ENCODE results near the gene BTD.

Gene BTD

GRCh38 chr3:15636028-15636709 is 34.6 kb downstream of the BTD start:
- no peak for DNase-seq (ENCODE audit: low spot score)

DNA sequence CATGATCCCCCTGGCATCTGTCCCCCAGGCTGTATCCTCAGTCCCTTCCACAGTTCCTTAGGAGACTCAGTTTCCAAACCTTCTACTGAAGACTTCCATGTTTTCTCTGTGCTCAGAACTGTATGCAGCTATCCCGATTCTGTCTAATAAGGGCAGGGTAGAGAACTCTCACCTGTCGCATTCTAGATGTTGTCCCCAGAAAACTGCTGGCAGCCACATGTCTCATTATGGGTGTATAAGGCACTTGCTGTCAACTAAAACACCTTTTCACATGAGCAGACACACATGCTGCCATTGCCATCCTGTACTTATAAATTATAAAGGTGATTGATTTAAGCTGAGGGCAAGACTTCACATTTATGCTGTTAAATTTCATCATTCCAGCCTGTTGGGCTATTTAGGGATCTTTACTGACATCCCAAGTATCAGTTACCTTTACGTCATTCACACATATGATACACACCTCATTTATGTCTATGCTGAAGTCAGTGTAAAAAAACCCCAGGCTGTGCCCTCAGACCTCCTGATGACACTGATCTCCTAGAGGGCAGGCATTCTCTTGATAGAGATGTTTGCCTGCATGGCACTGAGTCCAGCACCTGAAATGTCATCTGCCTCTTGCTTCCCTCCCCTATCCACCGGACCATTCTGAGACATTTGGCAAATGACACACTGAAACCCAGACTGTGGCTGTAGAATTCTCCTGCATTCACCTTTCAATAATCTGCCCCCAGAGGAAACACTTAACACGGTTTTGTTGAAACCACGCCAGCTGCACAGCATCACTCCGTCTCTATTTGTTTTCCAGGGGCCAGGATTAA is 35.8 kb downstream of the BTD start:
- no peak for DNase-seq (ENCODE audit: low spot score)

DNA sequence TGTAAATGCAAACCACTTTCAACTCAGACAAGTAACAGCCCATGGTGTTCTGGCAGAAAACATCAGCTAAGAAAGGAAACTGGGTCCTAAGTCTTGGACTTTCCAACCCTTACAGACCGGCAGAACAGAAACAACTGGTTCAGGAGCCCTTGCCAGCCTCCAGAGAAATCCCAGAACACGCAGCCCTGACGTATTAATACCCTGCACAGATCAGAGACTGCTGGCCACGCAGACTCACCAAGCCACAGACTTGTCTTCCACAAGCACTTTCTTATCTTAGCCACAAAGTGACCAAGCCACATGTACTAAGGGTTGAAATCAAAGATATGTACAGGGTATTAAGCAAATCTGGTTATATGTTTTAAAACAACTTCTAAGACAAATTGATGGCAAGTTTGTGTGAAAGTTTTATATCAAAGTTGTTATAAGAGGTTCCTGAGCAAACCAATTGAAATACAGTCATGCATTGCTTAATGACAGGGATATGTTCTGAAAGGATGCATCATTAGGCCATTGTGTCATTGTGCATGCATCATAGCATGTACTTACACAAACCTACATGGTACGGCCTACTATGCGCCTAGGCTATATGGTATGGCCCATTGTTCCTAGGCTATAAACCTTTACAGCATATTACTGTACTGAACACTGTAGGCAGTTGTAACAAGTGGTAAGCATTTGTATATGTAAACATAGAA is 36.8 kb downstream of the BTD start:
- DNase-seq (ENCODE audit: low spot score) = no peak

- DNase-seq (ENCODE audit: low spot score) = no peak
Observed at GRCh38 chr3:15638891-15639262, 37.3 kb downstream of the BTD start.

DNA sequence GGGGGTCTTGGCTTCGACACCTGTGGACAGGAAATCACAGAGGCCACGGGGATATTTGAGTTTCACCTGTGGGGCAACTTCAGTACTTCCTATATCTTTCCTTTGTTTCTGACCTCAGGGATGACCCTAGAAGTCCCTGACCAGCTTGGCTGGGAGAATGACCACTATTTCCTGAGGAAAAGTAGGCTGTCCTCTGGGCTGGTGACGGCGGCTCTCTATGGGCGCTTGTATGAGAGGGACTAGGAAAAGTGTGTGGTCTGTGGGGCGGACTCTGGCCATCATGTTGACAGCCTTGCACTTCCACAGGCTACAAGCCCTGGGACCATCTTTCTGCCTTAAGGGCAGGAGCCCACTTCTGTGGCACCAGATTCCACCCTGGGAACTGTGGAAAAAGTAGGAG is 43.7 kb downstream of the BTD start:
- no peak for DNase-seq (ENCODE audit: low spot score)

DNA sequence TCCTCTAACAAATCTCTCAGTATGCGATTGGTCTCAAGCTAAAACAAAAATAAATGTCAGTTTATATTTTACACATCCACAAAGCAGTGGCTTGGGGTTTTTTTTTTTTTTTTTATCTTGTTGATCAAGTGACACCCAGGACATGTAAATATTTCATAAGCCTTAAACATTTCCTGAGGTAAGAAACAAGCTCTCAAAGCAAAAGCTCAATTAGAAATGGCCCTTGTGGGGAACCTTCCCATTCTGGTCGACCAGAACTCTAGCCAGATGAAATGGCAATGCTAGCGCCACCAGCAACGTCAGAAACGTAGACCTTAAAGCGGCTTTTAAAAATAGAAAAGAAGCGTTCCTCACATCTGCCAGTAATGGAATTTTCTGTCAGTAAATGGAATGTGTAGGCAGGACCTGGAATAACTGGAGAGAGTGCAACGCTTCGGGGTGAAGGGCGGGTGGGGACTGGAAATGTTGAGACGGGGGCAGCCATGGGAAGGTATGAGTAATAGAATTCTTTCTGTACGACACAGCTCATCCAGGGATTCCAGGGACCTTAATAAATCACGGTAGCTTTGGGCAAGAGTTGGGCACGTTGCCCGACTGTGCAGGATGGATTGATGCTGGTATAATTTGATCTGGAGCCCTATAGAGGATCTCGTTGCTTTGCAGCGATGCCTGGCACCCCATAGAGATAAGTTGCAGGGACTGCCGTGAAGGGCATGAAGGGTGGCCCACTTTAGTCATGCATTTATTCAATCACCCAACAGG is 44.4 kb downstream of the BTD start:
- peak; percentile 79 for DNase-seq (ENCODE audit: low spot score)

DNA sequence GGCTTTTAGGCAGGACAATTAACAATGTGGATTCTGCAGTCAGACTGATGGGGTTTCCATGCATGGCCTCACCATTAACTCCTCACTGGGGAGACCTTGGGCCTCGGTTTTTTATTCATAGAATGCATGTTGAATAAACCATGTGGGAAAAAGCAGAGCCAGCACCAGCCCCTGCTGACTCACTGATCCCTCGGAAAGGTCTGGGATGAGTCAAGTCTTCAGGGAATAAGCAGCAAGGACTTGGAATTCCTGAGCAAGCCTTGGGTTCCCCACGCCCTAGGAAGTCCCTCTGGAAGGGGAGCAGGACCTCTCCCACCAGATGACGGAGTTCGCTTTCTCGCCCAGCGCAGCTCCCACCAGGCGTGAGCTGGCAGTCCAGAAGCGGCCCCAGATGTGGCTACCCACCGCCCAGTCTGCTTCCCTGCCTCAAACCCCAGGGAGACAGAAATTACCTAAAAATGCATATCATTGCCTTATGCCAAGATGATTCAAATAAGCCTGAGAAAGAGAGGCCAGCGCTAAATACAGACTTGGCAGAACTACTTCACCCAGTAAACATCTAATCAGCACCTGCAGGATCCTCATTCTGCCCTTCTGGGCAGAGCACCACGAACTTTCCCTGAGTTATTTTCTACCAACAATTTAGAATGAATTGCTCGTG is 45.4 kb downstream of the BTD start:
- no peak for DNase-seq (ENCODE audit: low spot score)

DNA sequence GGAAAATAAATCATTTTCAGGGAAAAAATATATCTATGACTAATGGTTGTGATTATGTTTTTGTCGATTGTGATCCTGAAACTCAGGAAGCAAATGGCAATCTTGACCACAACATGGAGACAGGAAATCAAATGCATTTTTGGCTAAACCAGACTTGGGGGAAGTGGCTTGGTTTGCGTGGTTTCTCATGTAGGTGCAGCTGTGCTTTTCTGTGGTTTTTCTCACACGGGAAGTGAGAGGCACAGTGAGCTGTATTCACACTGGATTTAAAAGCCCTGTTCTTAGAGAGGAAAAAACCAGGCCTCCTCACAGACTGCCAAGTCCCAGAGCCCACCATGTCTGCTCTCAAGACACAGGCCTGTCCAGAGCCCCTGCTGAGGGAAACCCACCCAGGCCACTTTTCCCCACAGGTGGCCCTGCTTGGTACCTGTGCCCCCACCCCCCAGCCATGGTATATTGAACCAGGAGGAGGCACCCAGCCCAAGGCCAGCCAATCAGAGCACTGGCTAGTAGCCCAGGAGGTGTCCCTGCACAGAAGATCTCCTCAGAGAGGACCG is 46.1 kb downstream of the BTD start:
- no peak for DNase-seq (ENCODE audit: low spot score)

- DNase-seq (ENCODE audit: low spot score) = no peak
Observed at GRCh38 chr3:15649341-15649740, 47.8 kb downstream of the BTD start.

DNA sequence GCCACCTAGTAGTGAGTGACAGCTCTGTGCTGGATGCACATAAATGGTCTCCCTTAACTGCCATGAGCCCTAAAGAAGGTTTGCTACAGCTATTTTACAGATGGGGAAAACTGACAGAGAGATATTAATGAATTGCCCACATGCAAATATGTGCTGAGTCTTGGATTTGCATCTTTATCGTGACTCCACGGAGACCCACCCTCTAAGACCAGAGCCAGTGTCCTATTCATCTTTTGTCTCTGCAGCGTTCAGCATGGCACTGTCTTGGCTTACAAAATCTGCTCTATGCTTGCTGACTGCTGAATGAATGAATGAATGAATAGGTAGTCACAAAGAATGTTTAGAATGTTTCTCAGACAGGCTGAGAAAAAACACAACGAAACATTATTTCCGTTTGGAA is 48.3 kb downstream of the BTD start:
- DNase-seq (ENCODE audit: low spot score) = no peak

DNA sequence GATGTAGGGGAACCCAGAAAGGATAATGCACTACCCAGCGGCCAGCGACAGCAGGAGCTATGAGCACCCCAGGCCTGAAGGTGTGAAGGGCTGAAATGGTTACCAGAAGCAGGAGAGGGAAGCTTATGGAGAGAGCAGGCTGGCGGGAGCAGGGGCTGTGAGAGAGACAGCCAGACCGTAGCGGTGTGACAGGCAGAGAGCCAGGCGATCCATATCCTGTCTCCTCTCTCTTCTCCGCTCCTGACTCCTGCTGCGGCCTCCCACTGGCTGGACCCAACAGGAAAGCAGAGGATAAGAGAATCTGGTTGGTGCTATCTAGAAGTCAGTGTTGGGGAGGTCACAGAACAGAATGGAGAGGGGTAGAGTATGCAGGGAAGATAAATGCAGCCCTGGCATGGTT is 49.9 kb downstream of the BTD start:
- DNase-seq (ENCODE audit: low spot score) = no peak

DNA sequence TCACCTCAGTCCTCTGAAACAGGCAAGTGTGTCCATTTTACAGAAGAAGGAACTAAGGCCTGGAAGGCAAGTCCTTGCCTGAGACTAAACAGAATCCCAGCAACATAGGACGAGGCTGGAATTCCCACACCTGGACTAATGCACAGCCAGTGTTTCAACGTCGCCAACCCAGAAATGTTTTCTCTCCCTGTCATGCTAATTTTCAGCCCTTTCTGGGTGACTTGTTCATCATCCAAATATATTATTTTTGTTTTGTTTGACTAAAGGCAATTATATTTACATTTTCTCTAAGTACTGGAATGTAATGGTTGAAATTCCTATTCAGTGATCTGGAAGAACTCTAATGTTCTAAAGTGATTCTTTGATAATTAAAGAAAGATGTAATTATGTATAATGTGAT is 51.8 kb downstream of the BTD start:
- DNase-seq (ENCODE audit: low spot score) = no peak

- DNase-seq (ENCODE audit: low spot score) = no peak
Observed at GRCh38 chr3:15654127-15654526, 52.6 kb downstream of the BTD start.

- peak; percentile 89 for DNase-seq (ENCODE audit: low spot score)
Observed at GRCh38 chr3:15654891-15655290, 53.3 kb downstream of the BTD start.

GRCh38 chr3:15656342-15656741 is 54.8 kb downstream of the BTD start:
- DNase-seq (ENCODE audit: low spot score) = no peak

DNA sequence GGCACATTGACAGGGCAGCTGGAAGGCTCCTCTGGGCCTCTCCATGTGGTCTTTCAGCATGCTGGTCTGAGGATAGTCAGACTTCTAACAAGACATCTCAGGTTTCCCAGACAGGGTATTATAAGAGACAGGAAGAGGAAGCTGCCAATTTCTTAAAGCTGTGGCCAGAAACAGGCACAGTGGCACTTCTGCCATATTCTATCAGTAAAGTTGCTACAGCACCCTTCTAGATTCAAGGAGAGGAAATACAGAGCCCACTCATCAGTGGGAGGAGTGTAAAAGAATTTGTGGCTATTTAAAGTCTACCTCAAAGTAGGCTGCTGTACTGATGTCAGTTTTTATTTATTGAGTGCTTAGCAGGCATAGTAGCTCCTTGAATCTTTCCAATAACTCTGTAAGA is 55.5 kb downstream of the BTD start:
- no peak for DNase-seq (ENCODE audit: low spot score)

- no peak for DNase-seq (ENCODE audit: low spot score)
Observed at GRCh38 chr3:15659254-15659975, 57.9 kb downstream of the BTD start.

GRCh38 chr3:15660055-15660935 is 58.8 kb downstream of the BTD start:
- DNase-seq (ENCODE audit: low spot score) = no peak

DNA sequence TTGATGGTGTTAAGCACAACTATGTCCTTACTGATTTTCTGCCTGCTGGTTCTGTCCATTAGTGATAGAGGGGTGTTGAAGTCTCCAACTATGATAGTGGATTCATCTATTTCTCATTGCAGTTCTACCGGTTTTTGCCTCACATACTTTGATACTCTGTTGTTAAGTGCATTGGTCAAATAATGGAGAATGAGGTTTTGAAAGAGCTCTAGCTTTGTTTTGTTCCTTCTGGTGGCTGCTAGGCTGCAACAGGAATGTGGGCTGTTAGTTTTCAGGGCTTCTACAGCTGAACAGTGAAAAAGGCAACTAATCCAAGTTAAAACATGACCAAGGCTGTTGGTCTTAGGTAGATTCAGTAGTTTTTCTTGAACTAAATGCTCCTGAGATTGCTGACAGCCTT is 62.6 kb downstream of the BTD start:
- DNase-seq (ENCODE audit: low spot score) = no peak
